Lower leg skin (tissue), 3 donors: ENCODE measurements around the gene MFNG.

Source experiments
- POLR2A ChIP-seq, 2 donors: fragments of 450-650 bp; IDR thresholded peaks; one replicate each; pipeline ENCODE4 v1.6.1; 2016 to 2017; ENCODE audit warnings: antibody characterized with exemption in 2 of 2, mild to moderate bottlenecking in 1 of 2, moderate library complexity in 1 of 2
- TF ChIP-seq, protein P1 (sequence below), 3 donors: fragments of 450-650 bp; IDR thresholded peaks; one replicate each; pipeline ENCODE4 v1.5.1; 2016; ENCODE audit warnings: antibody characterized with exemption in 3 of 3, mild to moderate bottlenecking in 3 of 3, moderate library complexity in 2 of 3

DNA sequence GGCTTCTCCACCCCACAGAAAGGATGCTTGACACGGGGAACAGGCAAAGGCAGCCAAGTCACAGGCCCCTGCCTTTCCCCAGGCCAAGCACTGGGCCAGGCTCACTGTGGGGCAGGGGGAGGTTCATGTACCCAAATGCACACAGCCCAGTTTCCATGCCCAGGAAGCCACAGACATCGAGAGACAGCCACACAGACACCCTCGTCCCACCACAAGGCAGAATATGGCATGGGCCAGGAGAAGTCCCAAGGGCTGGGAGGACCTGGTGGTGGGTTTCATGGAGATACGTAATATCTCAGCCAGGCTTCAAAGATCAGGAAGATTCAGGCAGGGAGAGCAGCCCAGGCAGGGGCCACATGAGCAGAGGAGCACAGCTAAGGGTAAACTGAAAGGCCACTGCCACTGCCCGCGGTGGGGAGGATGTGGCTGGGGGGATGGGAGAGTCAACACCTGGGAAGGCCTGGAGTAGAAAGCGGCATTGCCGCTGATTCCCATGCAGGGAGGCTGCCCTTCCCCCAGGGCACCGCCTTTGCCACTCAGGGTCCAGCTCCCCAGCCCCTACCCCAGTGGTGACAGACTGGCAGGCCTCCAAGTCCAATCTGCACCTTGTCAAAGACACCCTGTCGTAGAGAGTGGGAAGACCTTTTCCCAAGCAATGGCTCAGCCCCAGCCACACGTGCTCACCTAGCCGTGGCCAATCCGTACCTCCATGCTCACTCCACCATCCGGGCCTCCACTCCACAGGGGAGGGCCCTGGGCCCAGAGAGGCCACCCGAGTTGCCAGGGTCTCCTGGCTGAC is 2.4 kb upstream of the MFNG start:
- TF ChIP-seq POLR2A (IDR thresholded peaks at IDR 0.05), result no peak
- TF ChIP-seq, protein P1, sequence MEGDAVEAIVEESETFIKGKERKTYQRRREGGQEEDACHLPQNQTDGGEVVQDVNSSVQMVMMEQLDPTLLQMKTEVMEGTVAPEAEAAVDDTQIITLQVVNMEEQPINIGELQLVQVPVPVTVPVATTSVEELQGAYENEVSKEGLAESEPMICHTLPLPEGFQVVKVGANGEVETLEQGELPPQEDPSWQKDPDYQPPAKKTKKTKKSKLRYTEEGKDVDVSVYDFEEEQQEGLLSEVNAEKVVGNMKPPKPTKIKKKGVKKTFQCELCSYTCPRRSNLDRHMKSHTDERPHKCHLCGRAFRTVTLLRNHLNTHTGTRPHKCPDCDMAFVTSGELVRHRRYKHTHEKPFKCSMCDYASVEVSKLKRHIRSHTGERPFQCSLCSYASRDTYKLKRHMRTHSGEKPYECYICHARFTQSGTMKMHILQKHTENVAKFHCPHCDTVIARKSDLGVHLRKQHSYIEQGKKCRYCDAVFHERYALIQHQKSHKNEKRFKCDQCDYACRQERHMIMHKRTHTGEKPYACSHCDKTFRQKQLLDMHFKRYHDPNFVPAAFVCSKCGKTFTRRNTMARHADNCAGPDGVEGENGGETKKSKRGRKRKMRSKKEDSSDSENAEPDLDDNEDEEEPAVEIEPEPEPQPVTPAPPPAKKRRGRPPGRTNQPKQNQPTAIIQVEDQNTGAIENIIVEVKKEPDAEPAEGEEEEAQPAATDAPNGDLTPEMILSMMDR (IDR thresholded peaks at IDR 0.05), result no peak
